HG03432 (cell line): ENCODE measurements around the gene UBE2N.

ENCODE experiments used
- ATAC-seq: cut with Tn5 transposase; IDR thresholded peaks from one replicate; pipeline ENCODE4 v1.9.1; 2021; ENCODE audit warnings: mild to moderate bottlenecking, moderate library complexity; ENCODE audit not compliant: unreplicated experiment

Gene UBE2N

DNA sequence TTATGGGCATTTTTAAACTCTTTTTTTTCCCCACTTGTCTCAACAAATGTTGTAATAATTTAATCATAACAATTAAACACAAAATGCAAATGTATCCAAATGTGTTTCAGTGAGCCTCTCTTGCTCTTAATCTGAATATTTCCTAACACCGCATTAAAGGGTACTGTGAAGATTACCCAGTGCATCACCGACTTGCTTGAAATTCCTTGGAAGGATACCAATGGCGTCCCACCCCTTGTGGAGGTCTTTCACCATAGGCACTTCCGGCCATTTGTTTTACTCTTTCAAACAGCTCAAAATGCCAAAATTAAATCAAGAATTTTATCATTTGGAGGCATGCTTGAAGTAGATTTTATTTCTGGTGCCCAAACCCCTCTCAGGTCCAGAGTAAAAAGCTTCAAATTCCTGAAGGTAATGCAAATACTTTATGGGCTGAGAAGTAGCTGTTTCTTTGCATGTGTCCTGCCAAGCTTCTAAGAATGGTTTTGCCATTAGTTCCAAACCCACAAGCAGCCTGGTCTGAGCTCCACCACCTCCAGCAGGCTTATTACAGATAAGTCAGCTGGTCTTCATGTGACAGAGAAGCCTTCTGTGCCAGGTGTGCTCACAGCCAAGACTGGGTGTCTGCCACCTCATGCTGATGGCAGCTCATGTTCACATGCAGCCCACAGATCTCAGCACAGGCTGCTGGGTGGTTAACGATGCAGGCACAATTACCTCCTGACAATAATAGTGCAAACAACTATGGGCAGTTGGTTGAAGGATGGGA, 80.4 kb downstream of the UBE2N start:
- no peak for ATAC-seq

DNA sequence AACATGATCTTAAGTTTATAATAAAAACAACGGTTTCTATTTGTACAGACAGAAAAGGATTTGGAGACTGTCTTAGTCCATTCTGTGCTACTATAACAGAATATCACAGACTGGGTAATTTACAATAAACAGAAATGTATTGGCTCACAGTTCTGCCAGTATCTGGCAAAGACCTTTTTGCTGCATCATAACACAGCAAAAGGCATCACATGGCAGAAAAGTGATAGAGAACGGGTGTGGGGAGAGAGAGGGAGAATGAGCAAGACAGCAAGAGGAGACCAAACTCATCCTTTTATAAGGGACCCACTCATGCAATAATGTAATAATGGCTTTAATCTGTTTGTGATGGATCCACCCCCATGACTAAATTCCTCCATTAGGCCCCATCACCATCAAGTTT, 81.1 kb downstream of the UBE2N start:
- no peak for ATAC-seq

GRCh38 chr12:93358821-93359220, 82.9 kb downstream of the UBE2N start:
- no peak for ATAC-seq

GRCh38 chr12:93358058-93358457, 83.7 kb downstream of the UBE2N start:
- peak; percentile 86 for ATAC-seq

GRCh38 chr12:93356214-93356613, 85.5 kb downstream of the UBE2N start:
- ATAC-seq, result no peak
